GM10847 (cell line): ENCODE measurements around the gene STK25.

Experiments
- POLR2A ChIP-seq: IDR thresholded peaks from 2 replicates; pipeline ENCODE4 v1.6.1; 2011; ENCODE audit not compliant: insufficient read length; ENCODE audit errors: extremely low read depth

Gene STK25

DNA sequence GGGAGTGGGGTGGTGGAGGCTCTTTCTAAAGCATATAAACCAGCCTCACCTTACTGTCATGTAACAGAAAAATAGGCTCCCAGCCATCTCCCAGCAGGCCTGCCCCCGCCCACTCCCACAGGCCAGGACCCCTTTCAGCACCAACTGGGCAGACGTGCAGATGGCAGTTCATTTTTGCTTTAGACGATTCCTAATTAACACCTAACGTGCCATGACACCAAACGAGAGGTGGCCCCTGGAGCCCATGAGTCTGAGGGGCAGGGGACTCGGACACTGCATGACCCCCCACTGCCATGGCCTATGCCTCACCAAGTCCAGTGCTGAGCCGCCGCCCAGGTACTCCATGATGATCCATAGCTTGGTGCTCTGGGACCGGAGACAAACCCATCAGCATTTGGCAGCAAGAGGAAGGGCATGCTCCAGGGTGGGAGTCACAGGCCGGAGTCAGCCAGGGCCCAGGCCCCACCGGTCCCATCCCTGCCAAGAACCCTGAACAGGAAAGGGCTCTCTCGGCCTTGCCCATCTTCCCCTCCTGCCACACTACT is 7.9 kb downstream of the STK25 start:
- no peak for TF ChIP-seq POLR2A

DNA sequence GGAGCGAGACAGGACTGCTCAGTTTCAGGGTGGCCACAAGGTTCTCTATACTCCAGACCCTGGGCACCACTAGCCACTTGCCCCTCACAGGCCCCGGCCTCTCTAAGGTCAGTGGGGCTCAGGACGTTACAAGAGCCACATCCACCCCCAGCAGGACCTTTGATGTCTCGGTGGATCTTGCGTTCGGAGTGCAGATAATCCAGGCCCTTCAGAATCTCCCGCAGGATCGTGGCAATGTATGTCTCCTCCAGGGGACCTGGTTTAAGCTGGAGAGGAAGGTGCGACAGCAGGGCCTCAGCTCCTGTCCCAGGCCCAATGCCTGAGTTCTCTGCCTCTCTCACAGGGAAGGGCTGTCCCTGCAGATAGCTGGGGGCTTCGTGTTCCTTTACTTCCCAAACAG is 8.4 kb downstream of the STK25 start:
- TF ChIP-seq POLR2A: no peak

DNA sequence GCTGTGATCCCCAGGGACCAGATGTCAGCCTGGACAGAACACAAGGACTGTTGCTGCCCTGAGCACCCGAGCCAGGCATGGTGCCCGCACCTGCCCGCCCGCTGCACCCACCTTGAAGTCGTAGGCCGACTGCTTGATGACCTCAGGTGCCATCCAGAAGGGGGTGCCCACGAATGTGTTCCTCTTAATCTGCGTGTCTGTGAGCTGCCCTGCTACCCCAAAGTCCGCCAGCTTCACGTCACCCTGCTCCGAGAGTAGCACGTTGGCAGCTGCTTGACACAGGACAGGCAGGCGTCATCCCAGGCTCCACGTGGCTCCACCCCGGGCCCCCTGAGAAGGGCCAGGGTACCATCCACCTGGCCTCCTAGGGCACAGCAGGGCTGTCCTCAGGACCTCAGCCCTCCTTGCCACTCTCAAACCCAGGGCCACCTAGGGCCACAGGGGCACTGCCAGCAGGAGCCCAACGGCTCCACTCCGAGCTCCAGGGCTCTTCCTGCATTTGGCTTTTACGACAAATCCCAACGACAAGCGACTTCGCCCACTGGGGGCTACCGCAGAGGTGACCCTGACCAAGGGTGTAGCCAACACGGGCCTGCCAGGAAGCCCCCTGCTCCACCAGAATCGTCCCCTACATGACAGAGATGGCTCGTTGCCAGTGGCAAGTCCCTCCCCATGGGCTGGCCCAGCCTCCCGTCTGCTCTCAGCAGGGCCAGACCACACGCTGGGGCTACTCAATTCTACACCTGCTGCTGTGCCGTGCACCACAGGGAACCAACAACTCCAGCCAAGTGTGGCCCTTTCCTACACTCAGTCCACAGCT is 9.0 kb downstream of the STK25 start:
- TF ChIP-seq POLR2A: no peak

GRCh38 chr2:241498115-241499070 is 10.0 kb downstream of the STK25 start:
- TF ChIP-seq POLR2A: no peak

GRCh38 chr2:241496904-241497877 is 11.2 kb downstream of the STK25 start:
- no peak for TF ChIP-seq POLR2A

DNA sequence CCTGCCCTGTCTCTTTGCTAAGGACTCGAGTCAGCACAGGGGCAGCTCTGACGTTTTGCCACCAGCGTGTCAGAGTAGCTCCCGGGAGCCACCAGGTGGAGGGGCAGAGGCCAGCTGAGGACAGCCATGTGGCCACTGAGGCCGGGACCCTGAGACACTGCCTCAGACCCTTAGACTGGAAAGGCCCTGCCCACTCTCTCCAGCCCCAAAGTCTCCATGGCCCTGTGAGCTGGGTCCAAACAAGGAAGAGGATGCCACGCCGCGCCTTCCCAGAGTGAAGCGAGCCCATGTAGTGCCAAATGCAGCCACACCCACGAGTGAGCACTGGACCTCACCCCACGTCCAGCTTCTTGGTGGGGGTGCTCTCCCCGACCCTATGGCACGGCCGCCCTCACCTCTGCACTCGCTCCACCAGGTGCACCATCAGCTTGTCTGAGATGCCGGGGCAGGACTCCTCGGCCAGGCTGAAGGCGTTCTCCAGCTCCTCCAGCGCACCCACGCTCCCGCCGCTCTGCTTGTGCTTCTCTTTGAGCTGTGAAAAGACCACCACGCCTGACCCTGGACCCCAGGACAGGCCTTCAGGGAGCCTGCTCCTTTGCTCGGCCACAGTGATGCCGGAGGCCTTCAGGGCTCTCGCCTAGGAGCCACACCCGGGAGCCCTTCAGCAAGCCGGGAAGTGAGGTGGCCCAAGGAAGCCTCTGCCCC is 12.2 kb downstream of the STK25 start:
- TF ChIP-seq POLR2A: no peak

GRCh38 chr2:241495172-241496002 is 13.0 kb downstream of the STK25 start:
- no peak for TF ChIP-seq POLR2A

DNA sequence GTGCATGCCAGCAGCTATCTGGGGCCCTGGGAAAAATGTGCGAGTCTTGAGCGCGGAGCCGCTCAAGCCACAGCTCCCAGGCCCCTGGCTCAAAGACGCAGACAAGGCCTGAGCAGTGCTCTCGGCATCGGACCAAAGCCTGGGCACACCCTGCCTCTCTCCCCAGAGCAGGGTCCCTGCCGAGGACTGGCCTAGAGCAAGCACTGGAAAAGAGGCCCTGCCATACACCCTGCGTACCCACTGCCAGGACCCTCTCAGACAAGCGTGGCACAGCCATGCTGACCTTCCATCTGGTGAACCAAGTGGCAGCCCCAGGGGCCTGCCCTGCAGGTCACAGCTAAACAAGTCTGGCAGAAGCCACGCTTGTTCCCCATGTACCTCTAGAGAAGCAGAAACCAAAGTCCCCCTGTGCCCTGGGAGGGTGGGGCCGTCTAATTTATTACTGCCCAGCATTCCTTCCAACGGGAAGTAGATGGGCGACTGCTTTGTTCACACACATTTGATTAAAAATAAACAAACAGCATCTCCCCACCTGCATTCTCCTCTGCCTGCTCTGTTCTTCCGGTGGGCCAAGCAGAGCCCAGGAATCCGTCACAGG is 14.0 kb downstream of the STK25 start:
- TF ChIP-seq POLR2A: no peak

GRCh38 chr2:241493092-241493491 is 15.3 kb downstream of the STK25 start:
- TF ChIP-seq POLR2A: no peak

GRCh38 chr2:241492174-241492565 is 16.2 kb downstream of the STK25 start:
- no peak for TF ChIP-seq POLR2A

DNA sequence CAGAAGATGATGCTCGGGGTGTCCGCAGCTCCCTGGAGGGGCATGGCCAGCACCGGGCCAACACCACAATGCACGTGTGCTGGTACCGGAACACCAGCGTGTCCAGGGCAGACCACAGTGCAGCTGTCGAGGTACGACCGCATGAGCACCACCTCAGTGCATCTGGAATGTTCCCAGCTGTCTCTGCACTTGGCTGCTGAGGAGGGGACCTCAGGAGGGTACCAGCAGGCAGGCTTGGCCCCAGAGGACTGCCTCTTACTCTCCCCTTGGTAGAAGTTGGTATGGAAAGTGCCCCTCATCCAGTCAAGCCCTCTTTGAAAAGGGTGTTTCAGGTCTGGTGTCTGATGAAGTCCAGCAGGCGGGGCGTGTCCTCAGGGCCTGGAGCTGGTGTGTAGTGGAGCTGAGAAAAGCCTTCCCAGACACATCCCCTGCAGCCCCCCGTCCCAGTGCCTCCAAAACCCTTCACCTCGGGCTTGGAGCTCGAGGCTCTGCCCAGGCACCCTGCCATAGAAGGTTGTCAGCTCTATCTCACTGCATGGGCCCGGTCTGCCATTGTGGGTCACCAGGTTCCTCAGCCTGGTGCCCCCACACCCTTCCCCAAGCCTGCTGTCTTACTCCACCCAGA is 16.7 kb downstream of the STK25 start:
- no peak for TF ChIP-seq POLR2A

- no peak for TF ChIP-seq POLR2A
These were observed 17.4 kb downstream of the STK25 start for GRCh38 chr2:241490825-241491506.
